Muscle of arm (tissue), 12 donors: ENCODE measurements around the gene SRRD. TPM values are rescaled to one million over a fixed set of nuclear protein-coding genes. Genes with fewer than 3 reads are reported as not detected.

Experiments used
- polyA plus RNA-seq, 12 donors: library from polyadenylated mRNA; unstranded; fragments of 120-200 nt; gene quantifications; one replicate each; pipeline ENCODE4 v1.2.1, GENCODE V29; 2013; ENCODE audit not compliant: insufficient read length in 12 of 12

SRRD gene
- polyA plus RNA-seq, 12 donors = 21.0 to 34.1 (median 27.8) TPM; not detected in 1

Other genes starting within 250 kb of the SRRD start
- 1 to 10 TPM in 7 of 12 donors, under 1 TPM in 4, not detected in 1; 0.56 to 3.1 (median 1.4) TPM for gene ASPHD2, start 54.6 kb upstream of the SRRD start, polyA plus RNA-seq
- gene HPS4, start 94 bp upstream of the SRRD start, polyA plus RNA-seq = 10 to 100 TPM in 11 of 12 donors, not detected in 1; 12.8 to 41.2 (median 18.6) TPM
- gene TFIP11, start 28.6 kb downstream of the SRRD start, polyA plus RNA-seq = 10 to 100 TPM in 11 of 12 donors, not detected in 1; 18.2 to 29.5 (median 23.8) TPM
- 10 to 100 TPM in 3 of 12 donors, 1 to 10 TPM in 8, not detected in 1; 5.0 to 31.4 (median 7.0) TPM for gene TPST2, start 106.3 kb downstream of the SRRD start, polyA plus RNA-seq
- gene CRYBB1, start 134.2 kb downstream of the SRRD start, polyA plus RNA-seq = 1 to 10 TPM in 8 of 12 donors, under 1 TPM in 2, not detected in 2; 0.71 to 2.2 (median 1.1) TPM
- gene CRYBA4, start 138.1 kb downstream of the SRRD start, polyA plus RNA-seq = not detected
- gene MIAT, start 173.7 kb downstream of the SRRD start, polyA plus RNA-seq = 1 to 10 TPM in 5 of 12 donors, under 1 TPM in 6, not detected in 1; 0.08 to 7.3 (median 0.86) TPM